HG03175 (cell line): Measurements from ENCODE around the gene OTOF.

ENCODE experiments used
- ATAC-seq: cut with Tn5 transposase; IDR thresholded peaks from one replicate; pipeline ENCODE4 v1.9.1; 2021; ENCODE audit warnings: mild to moderate bottlenecking, moderate library complexity; ENCODE audit not compliant: unreplicated experiment

OTOF gene

GRCh38 chr2:26466662-26467310 lies 11.1 kb downstream of the OTOF start:
- ATAC-seq = no peak

- ATAC-seq = no peak
Measured at GRCh38 chr2:26465981-26466471, 11.9 kb downstream of the OTOF start.

- ATAC-seq = no peak
Measured at GRCh38 chr2:26465266-26465925, 12.5 kb downstream of the OTOF start.

GRCh38 chr2:26464390-26465265 lies 13.3 kb downstream of the OTOF start:
- no peak for ATAC-seq

- ATAC-seq = no peak
Measured at GRCh38 chr2:26463244-26464192, 14.4 kb downstream of the OTOF start.

GRCh38 chr2:26462511-26463243 lies 15.2 kb downstream of the OTOF start:
- no peak for ATAC-seq

- no peak for ATAC-seq
Measured at GRCh38 chr2:26462100-26462499, 15.8 kb downstream of the OTOF start.

GRCh38 chr2:26461601-26462023 lies 16.3 kb downstream of the OTOF start:
- ATAC-seq = no peak

GRCh38 chr2:26460613-26461031 lies 17.3 kb downstream of the OTOF start:
- no peak for ATAC-seq

GRCh38 chr2:26459991-26460612 lies 17.8 kb downstream of the OTOF start:
- no peak for ATAC-seq

GRCh38 chr2:26458365-26459042 lies 19.4 kb downstream of the OTOF start:
- ATAC-seq = no peak

- ATAC-seq = no peak
Measured at GRCh38 chr2:26457695-26458364, 20.1 kb downstream of the OTOF start.

- ATAC-seq = no peak
Measured at GRCh38 chr2:26457251-26457666, 20.7 kb downstream of the OTOF start.

- ATAC-seq = no peak
Measured at GRCh38 chr2:26456440-26457250, 21.3 kb downstream of the OTOF start.

GRCh38 chr2:26455670-26456439 lies 22.1 kb downstream of the OTOF start:
- ATAC-seq = no peak

- no peak for ATAC-seq
Measured at GRCh38 chr2:26455037-26455669, 22.8 kb downstream of the OTOF start.
